Panc1 (cell line): ENCODE measurements around the gene IFITM1. TPM values are rescaled to one million over a fixed set of nuclear protein-coding genes. Genes with fewer than 3 reads are reported as not detected.
"Not testable (repeated sequence)": the region's sequence is repeated elsewhere in the genome, so short reads cannot be mapped to it uniquely, and the experiment has no call there.

Experiments used
- ATAC-seq: fragments of 200-7000 bp; cut with Tn5 transposase; 2 replicates; pipeline ENCODE4 v1.9.1; 2020; ENCODE audit warnings: mild to moderate bottlenecking, moderate library complexity
- BruUV-seq: library from RNA; stranded (reverse); fragments of 400-500 nt; replicated peaks from 2 replicates; lab custom pipeline; 2021; lab: Mats Ljungman, UMichigan
- CTCF ChIA-PET: fragments of 300-600 bp; sonication (Branson Sonifier 250); formaldehyde crosslinking; loops from one replicate; lab custom pipeline; 2022; ENCODE audit warnings: antibody characterized with exemption; lab: Charles Lee
- POLR2A ChIA-PET: fragments of 300-600 bp; sonication (Branson Sonifier 250); formaldehyde crosslinking; loops from one replicate; lab custom pipeline; 2022; ENCODE audit warnings: antibody characterized with exemption; lab: Charles Lee
- DNase-seq: peaks from one replicate; pipeline ENCODE4 v3.0.0-alpha.2; 2010; ENCODE audit warnings: low read depth, low spot score
- H3K27ac ChIP-seq: 2 replicates; pipeline ENCODE4 v1.5.1; 2011; ENCODE audit warnings: mild to moderate bottlenecking, low read length, inconsistent platforms
- H3K27me3 ChIP-seq: fragments of 200-500 bp; sonication (Bioruptor generic); 2 replicates; pipeline ENCODE4 v1.6.0; 2014; ENCODE audit warnings: low read length, inconsistent platforms; ENCODE audit not compliant: control insufficient read depth, insufficient read depth
- H3K36me3 ChIP-seq: fragments of 200-500 bp; sonication (Bioruptor generic); 2 replicates; pipeline ENCODE4 v1.5.1; 2014; ENCODE audit warnings: inconsistent platforms, mild to moderate bottlenecking, low read length, moderate library complexity; ENCODE audit not compliant: control insufficient read depth, insufficient read depth
- H3K4me1 ChIP-seq: 2 replicates; pipeline ENCODE4 v1.5.1; 2011; ENCODE audit warnings: inconsistent platforms, mild to moderate bottlenecking, low read length, moderate library complexity; ENCODE audit not compliant: control insufficient read depth, insufficient read depth
- H3K4me3 ChIP-seq, 2 experiments: 2 replicates each; pipeline ENCODE4 v1.5.1; 2011 to 2012; ENCODE audit warnings: low read depth in 2 of 2, low read length in 2 of 2, mild to moderate bottlenecking in 2 of 2, inconsistent platforms in 1 of 2, moderate library complexity in 1 of 2
- H3K9me3 ChIP-seq: fragments of 200-500 bp; sonication (Bioruptor generic); 2 replicates; pipeline ENCODE4 v1.5.1; 2014; ENCODE audit warnings: low read depth, mild to moderate bottlenecking, inconsistent platforms, low read length, moderate library complexity; ENCODE audit not compliant: control insufficient read depth, insufficient read depth
- CTCF ChIP-seq: fragments of 450-650 bp; IDR thresholded peaks from 2 replicates; pipeline ENCODE4 v1.5.1; 2017; ENCODE audit warnings: mild to moderate bottlenecking
- POLR2AphosphoS5 ChIP-seq: IDR thresholded peaks from 2 replicates; pipeline ENCODE4 v1.6.1; 2012; ENCODE audit warnings: mild to moderate bottlenecking, low read depth, low read length, moderate library complexity
- REST ChIP-seq, 2 experiments: IDR thresholded peaks; 2 replicates each; pipeline ENCODE4 v1.6.1; 2011 to 2012; ENCODE audit warnings: low read depth in 2 of 2, control low read depth in 1 of 2, low read length in 1 of 2, mild to moderate bottlenecking in 1 of 2, moderate library complexity in 1 of 2; ENCODE audit not compliant: insufficient read depth in 1 of 2
- SIN3A ChIP-seq: IDR thresholded peaks from 2 replicates; pipeline ENCODE4 v1.6.1; 2012; ENCODE audit warnings: low read depth, mild to moderate bottlenecking, low read length, moderate library complexity, borderline replicate concordance; ENCODE audit not compliant: insufficient read depth
- TCF7L2 ChIP-seq: IDR thresholded peaks from 2 replicates; pipeline ENCODE4 v1.6.1; 2011; ENCODE audit warnings: mild to moderate bottlenecking, low read depth, low read length, inconsistent platforms
- in situ Hi-C: cut with HindIII; loops from 2 replicates; pipeline ENCODE4 v1.10.0; 2016; ENCODE audit warnings: low sequenced_read_pairs, low pct_unique_long_range_greater_than_20kb
- intact Hi-C: fragments of 100-400 bp; cut with micrococcal nuclease; formaldehyde crosslinking; loops from one replicate; pipeline ENCODE4 v1.10.0; 2022; ENCODE audit not compliant: unreplicated experiment
- total RNA-seq: library from RNA; stranded (reverse); gene quantifications from one replicate; pipeline ENCODE4 v1.2.1, GENCODE V29; 2021; ENCODE audit not compliant: unreplicated experiment

Gene IFITM1
- total RNA-seq, 1 experiment from 2014 or later, result 66.3 TPM

- H3K4me3 ChIP-seq, result peak overlapping the region; percentile 25 to 46
- ChIA-PET POLR2A (interaction anchor here (0.6 kb wide), 2 partner anchors 9 to 17 kb away, joined by 3 to 6 read pairs; no protein-coding TSS in a partner anchor), CTCF (interaction anchor here (0.6 to 1.4 kb wide), 3 partner anchors 17 to 180 kb away, joined by 3 to 8 read pairs (median 5); no protein-coding TSS in a partner anchor)
- intact Hi-C loops (no loop called here), in situ Hi-C loops (no loop called here)
- peak overlapping the region; percentile 51 for H3K27ac ChIP-seq
- ATAC-seq (peak; percentile 36), DNase-seq (no peak)
- peaks cover 3% of the 10 kb centered on the region; the same call in 1 of the 2 replicates for H3K9me3 ChIP-seq
- TF ChIP-seq TCF7L2, result peak; percentile 81; the same call in 1 of the 2 replicates
- no peak for TF ChIP-seq SIN3A
- no peaks in the 10 kb centered on the region for H3K27me3 ChIP-seq
- H3K36me3 ChIP-seq, result no peaks in the 10 kb centered on the region
- BruUV-seq, result no TSS peak
- peaks cover 14% of the 10 kb centered on the region for H3K4me1 ChIP-seq
These were observed 46.3 kb upstream of the IFITM1 start for GRCh38 chr11:267491-267994.

- BruUV-seq, H3K36me3 ChIP-seq, in situ Hi-C loops, POLR2A ChIA-PET, intact Hi-C loops, H3K27me3 ChIP-seq, H3K9me3 ChIP-seq: not testable (repeated sequence)
- Histone ChIP-seq H3K4me1 (peaks cover 14% of the 10 kb centered on the region), H3K4me3 (peak overlapping the region; percentile 35 to 46), H3K27ac (peak overlapping the region; percentile 77)
- CTCF ChIA-PET, result interaction anchor here (0.5 to 1.4 kb wide), 5 partner anchors 18 to 542 kb away, joined by 3 to 5 read pairs (median 3); no protein-coding TSS in a partner anchor
- DNase-seq (peak; percentile 88), ATAC-seq (peak; percentile 95)
- TF ChIP-seq SIN3A (0 out of 2 replicates have a peak, but pooled peaks have one; percentile 23), TCF7L2 (peak; percentile 38; the same call in 1 of the 2 replicates)
These were observed 45.1 kb upstream of the IFITM1 start for GRCh38 chr11:268716-269145.

- peaks cover 3% of the 10 kb centered on the region; the same call in 1 of the 2 replicates for H3K9me3 ChIP-seq
- CTCF ChIA-PET, result interaction anchor here (0.9 to 1.4 kb wide), 2 partner anchors 32 to 178 kb away, joined by 3 read pairs; no protein-coding TSS in a partner anchor
- intact Hi-C loops (no loop called here), in situ Hi-C loops (no loop called here)
- peak; percentile 12; the same call in 1 of the 2 replicates for TF ChIP-seq TCF7L2
- no peak for TF ChIP-seq CTCF
- TF ChIP-seq REST (IDR thresholded peaks at IDR 0.05; ENCODE audit: insufficient read depth in 1 of 2, low read depth in 2 of 2, low read length in 1 of 2), result no peak
- 0 out of 2 replicates have a peak, but pooled peaks have one; percentile 5 for TF ChIP-seq SIN3A
- TF ChIP-seq POLR2AphosphoS5, result peak; percentile 7; the same call in 1 of the 2 replicates
- ATAC-seq (peak; percentile 51), DNase-seq (peak; percentile 68)
- peak overlapping the region; percentile 35 to 46 for H3K4me3 ChIP-seq
- no peaks in the 10 kb centered on the region for H3K36me3 ChIP-seq
- POLR2A ChIA-PET, result interaction anchor here (0.7 kb wide), 1 partner anchor 90 kb away, joined by 3 read pairs; no protein-coding TSS in a partner anchor
- BruUV-seq, result no TSS peak
- H3K27ac ChIP-seq, result peak overlapping the region; percentile 77; the same call in 1 of the 2 replicates
- H3K4me1 ChIP-seq, result peaks cover 14% of the 10 kb centered on the region
- H3K27me3 ChIP-seq, result no peaks in the 10 kb centered on the region
These were observed 44.5 kb upstream of the IFITM1 start for GRCh38 chr11:269146-269890.
